Measurements from ENCODE around the gene MDM2.

MDM2 gene

GRCh38 chr12:68792952-68793351, 15.0 kb upstream of the MDM2 start:
- Histone ChIP-seq H3K27me3 (ENCODE audit: insufficient read depth, poor library complexity, severe bottlenecking) (no peaks in the 10 kb centered on the region), H3K9me3 (ENCODE audit: severe bottlenecking) (no peaks in the 10 kb centered on the region), H3K4me1 (ENCODE audit: insufficient read depth, poor library complexity, severe bottlenecking) (peaks cover 11% of the 10 kb centered on the region), H3K36me3 (ENCODE audit: low read depth) (no peaks in the 10 kb centered on the region), H3K27ac (ENCODE audit: poor library complexity, severe bottlenecking) (no peak overlapping the region), H3K4me3 (ENCODE audit: severe bottlenecking) (no peak overlapping the region)
- ATAC-seq (ENCODE audit: low read depth) (peak; percentile 68; the same call in 2 of the 3 replicates), DNase-seq (ENCODE audit: low spot score) (no peak)
- peak; percentile 7 for TF ChIP-seq CTCF (IDR thresholded peaks at IDR 0.05; ENCODE audit: poor library complexity, severe bottlenecking)

DNA sequence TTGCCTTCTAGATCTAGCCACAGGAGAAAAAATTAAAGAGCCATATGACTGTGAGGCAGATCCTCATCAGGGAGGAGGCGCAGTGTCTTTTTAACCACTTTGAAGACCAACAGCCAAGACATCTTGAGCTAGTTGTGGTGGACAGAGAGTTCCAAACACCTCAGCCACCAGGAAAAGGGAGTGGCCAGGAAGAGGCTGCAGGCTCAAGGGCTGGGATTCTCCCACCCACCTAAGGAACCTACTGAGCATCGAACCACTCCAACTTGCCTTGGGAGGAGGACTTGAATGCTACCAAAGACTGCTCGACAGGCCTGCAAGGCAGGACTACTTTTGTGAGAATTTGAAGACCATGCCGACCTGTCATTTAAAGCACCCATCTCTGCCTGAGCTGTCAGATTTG, 14.5 kb upstream of the MDM2 start:
- TF ChIP-seq CTCF (IDR thresholded peaks at IDR 0.05; ENCODE audit: poor library complexity, severe bottlenecking), result no peak
- no peak overlapping the region for H3K4me3 ChIP-seq (ENCODE audit: severe bottlenecking)
- no peaks in the 10 kb centered on the region for H3K27me3 ChIP-seq (ENCODE audit: insufficient read depth, poor library complexity, severe bottlenecking)
- H3K9me3 ChIP-seq (ENCODE audit: severe bottlenecking), result no peaks in the 10 kb centered on the region
- no peak overlapping the region for H3K27ac ChIP-seq (ENCODE audit: poor library complexity, severe bottlenecking)
- peaks cover 7% of the 10 kb centered on the region for H3K4me1 ChIP-seq (ENCODE audit: insufficient read depth, poor library complexity, severe bottlenecking)
- ATAC-seq (ENCODE audit: low read depth) (no peak), DNase-seq (ENCODE audit: low spot score) (no peak)
- no peaks in the 10 kb centered on the region for H3K36me3 ChIP-seq (ENCODE audit: low read depth)

- Histone ChIP-seq H3K9me3 (ENCODE audit: severe bottlenecking) (no peaks in the 10 kb centered on the region), H3K27ac (ENCODE audit: poor library complexity, severe bottlenecking) (peak overlapping the region; percentile 59), H3K27me3 (ENCODE audit: insufficient read depth, poor library complexity, severe bottlenecking) (no peaks in the 10 kb centered on the region), H3K36me3 (ENCODE audit: low read depth) (no peaks in the 10 kb centered on the region), H3K4me1 (ENCODE audit: insufficient read depth, poor library complexity, severe bottlenecking) (peaks cover 7% of the 10 kb centered on the region), H3K4me3 (ENCODE audit: severe bottlenecking) (no peak overlapping the region)
- TF ChIP-seq CTCF (IDR thresholded peaks at IDR 0.05; ENCODE audit: poor library complexity, severe bottlenecking), result no peak
- DNase-seq (ENCODE audit: low spot score), result no peak
- no peak for ATAC-seq (ENCODE audit: low read depth)
These were observed 13.9 kb upstream of the MDM2 start for GRCh38 chr12:68793975-68794652.

DNA sequence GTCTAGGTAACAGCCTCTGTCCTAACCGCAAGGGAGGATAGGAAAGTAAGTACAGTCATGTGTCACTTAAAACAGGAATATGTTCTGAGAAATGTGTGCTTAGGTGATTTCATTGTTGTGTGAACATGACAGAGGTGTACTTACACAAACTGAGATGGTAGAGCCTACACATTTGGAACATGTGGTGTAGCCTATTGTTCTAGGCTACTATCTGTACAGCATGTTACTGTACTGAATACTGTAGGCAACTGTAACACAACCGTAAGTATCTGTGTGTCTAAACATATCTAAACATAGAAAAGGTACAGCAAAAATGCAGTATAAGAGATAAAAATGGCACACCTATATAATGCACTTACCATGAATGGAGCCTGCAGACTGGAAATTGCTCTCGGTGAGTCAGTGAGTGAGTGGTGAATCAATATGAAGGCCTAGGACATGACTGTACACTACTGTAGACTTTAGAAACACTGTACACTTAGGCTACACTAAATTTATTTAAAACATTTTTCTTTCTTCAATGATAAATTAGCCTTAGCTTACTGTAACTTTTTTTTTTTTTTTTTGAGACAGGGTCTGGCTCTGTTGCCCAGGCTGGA, 13.2 kb upstream of the MDM2 start:
- Histone ChIP-seq H3K27ac (ENCODE audit: poor library complexity, severe bottlenecking) (peak overlapping the region; percentile 59), H3K9me3 (ENCODE audit: severe bottlenecking) (no peaks in the 10 kb centered on the region), H3K27me3 (ENCODE audit: insufficient read depth, poor library complexity, severe bottlenecking) (no peaks in the 10 kb centered on the region), H3K4me1 (ENCODE audit: insufficient read depth, poor library complexity, severe bottlenecking) (peaks cover 7% of the 10 kb centered on the region), H3K36me3 (ENCODE audit: low read depth) (no peaks in the 10 kb centered on the region), H3K4me3 (ENCODE audit: severe bottlenecking) (no peak overlapping the region)
- DNase-seq (ENCODE audit: low spot score) (no peak), ATAC-seq (ENCODE audit: low read depth) (peak; percentile 98)
- no peak for TF ChIP-seq CTCF (IDR thresholded peaks at IDR 0.05; ENCODE audit: poor library complexity, severe bottlenecking)

- Histone ChIP-seq H3K4me1 (ENCODE audit: insufficient read depth, poor library complexity, severe bottlenecking) (peaks cover 18% of the 10 kb centered on the region), H3K4me3 (ENCODE audit: severe bottlenecking) (no peak overlapping the region), H3K36me3 (ENCODE audit: low read depth) (no peaks in the 10 kb centered on the region), H3K27ac (ENCODE audit: poor library complexity, severe bottlenecking) (no peak overlapping the region), H3K9me3 (ENCODE audit: severe bottlenecking) (no peaks in the 10 kb centered on the region), H3K27me3 (ENCODE audit: insufficient read depth, poor library complexity, severe bottlenecking) (no peaks in the 10 kb centered on the region)
- no peak for DNase-seq (ENCODE audit: low spot score)
- ATAC-seq (ENCODE audit: low read depth), result no peak
- TF ChIP-seq CTCF (IDR thresholded peaks at IDR 0.05; ENCODE audit: poor library complexity, severe bottlenecking), result no peak
These were observed 11.6 kb upstream of the MDM2 start for GRCh38 chr12:68796399-68796798.

All from RWPE2 (cell line).